ENCODE results near the gene OSBP2.

The OSBP2 gene

GRCh38 chr22:30652852-30653251 is 41.8 kb upstream of the OSBP2 start:
- no peak overlapping the region for H3K4me3 ChIP-seq (ENCODE audit: low read length)
- TF ChIP-seq CTCF (conservative IDR thresholded peaks at IDR 0.05; ENCODE audit: low read length): no peak
- no peak for DNase-seq (ENCODE audit: low read depth)

GRCh38 chr22:30654361-30654760 is 40.3 kb upstream of the OSBP2 start:
- H3K4me3 ChIP-seq (ENCODE audit: low read length): no peak overlapping the region
- TF ChIP-seq CTCF (conservative IDR thresholded peaks at IDR 0.05; ENCODE audit: low read length): no peak
- DNase-seq (ENCODE audit: low read depth): no peak

GRCh38 chr22:30655532-30655931 is 39.1 kb upstream of the OSBP2 start:
- no peak for TF ChIP-seq CTCF (conservative IDR thresholded peaks at IDR 0.05; ENCODE audit: low read length)
- DNase-seq (ENCODE audit: low read depth): no peak
- no peak overlapping the region for H3K4me3 ChIP-seq (ENCODE audit: low read length)

- no peak for TF ChIP-seq CTCF (conservative IDR thresholded peaks at IDR 0.05; ENCODE audit: low read length)
- no peak overlapping the region for H3K4me3 ChIP-seq (ENCODE audit: low read length)
- no peak for DNase-seq (ENCODE audit: low read depth)
These were observed 32.6 kb upstream of the OSBP2 start for GRCh38 chr22:30662040-30662439.

GRCh38 chr22:30664798-30665197 is 29.9 kb upstream of the OSBP2 start:
- no peak overlapping the region for H3K4me3 ChIP-seq (ENCODE audit: low read length)
- DNase-seq (ENCODE audit: low read depth): no peak
- no peak for TF ChIP-seq CTCF (conservative IDR thresholded peaks at IDR 0.05; ENCODE audit: low read length)

- DNase-seq (ENCODE audit: low read depth): no peak
- TF ChIP-seq CTCF (conservative IDR thresholded peaks at IDR 0.05; ENCODE audit: low read length): no peak
- no peak overlapping the region for H3K4me3 ChIP-seq (ENCODE audit: low read length)
These were observed 29.4 kb upstream of the OSBP2 start for GRCh38 chr22:30665266-30665665.

GRCh38 chr22:30665786-30666185 is 28.9 kb upstream of the OSBP2 start:
- H3K4me3 ChIP-seq (ENCODE audit: low read length): no peak overlapping the region
- TF ChIP-seq CTCF (conservative IDR thresholded peaks at IDR 0.05; ENCODE audit: low read length): no peak
- DNase-seq (ENCODE audit: low read depth): no peak
